Thyroid gland (tissue), 4 donors: Measurements from ENCODE around the gene SCAANT1.

Experiments
- POLR2A ChIP-seq, 2 donors: fragments of 450-650 bp; IDR thresholded peaks; one replicate each; pipeline ENCODE4 v1.6.1; 2017; ENCODE audit warnings: antibody characterized with exemption in 2 of 2, mild to moderate bottlenecking in 2 of 2, moderate library complexity in 1 of 2
- TF ChIP-seq, protein P1 (sequence below), 6 experiments: fragments of 200-600 bp in 3 of 6; fragments of 450-650 bp in 3 of 6; sonication (generic) in 3 of 6; IDR thresholded peaks; one replicate each; pipeline ENCODE4 v1.5.1; 2016 to 2019; ENCODE audit warnings: antibody characterized with exemption in 6 of 6, mild to moderate bottlenecking in 2 of 6, inconsistent platforms in 1 of 6, moderate library complexity in 1 of 6

DNA sequence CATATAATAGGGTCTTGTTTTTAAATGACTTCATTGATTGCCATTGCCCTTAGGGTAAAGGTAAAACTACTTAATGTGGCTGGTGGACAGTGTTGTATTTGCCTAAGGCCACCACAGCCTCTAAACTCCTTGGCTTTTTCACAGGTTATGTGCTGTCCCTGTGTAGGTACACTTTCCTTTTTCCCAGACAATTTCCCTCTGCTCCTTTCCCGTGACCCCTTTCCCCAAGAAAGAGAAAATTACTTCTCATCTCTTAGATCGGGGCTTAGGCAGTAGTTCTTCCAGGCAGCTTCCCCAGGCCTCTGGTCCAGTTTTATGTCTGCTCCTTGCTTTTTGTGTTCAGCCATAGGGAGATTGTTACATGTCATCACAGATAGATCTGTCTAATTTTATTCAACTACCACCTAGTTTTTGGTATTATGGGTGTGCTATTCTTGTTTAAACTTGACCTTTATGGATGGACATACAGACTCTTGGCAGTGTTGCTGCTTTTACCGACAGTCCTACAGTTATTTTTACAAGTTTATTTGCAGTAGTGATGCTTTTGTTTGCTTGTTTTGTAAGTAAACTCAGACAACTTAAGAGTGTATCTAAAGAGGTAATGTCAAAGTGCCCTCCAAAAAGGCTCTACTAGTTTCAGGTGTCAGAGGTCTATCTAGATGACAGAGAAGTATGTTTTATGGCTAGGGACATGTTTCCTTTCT lies 20.5 kb upstream of the SCAANT1 start:
- TF ChIP-seq, protein P1, sequence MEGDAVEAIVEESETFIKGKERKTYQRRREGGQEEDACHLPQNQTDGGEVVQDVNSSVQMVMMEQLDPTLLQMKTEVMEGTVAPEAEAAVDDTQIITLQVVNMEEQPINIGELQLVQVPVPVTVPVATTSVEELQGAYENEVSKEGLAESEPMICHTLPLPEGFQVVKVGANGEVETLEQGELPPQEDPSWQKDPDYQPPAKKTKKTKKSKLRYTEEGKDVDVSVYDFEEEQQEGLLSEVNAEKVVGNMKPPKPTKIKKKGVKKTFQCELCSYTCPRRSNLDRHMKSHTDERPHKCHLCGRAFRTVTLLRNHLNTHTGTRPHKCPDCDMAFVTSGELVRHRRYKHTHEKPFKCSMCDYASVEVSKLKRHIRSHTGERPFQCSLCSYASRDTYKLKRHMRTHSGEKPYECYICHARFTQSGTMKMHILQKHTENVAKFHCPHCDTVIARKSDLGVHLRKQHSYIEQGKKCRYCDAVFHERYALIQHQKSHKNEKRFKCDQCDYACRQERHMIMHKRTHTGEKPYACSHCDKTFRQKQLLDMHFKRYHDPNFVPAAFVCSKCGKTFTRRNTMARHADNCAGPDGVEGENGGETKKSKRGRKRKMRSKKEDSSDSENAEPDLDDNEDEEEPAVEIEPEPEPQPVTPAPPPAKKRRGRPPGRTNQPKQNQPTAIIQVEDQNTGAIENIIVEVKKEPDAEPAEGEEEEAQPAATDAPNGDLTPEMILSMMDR (IDR thresholded peaks at IDR 0.05) = no peak
- no peak for TF ChIP-seq POLR2A (IDR thresholded peaks at IDR 0.05)
